Gastroesophageal sphincter (tissue), 3 donors: Measurements from ENCODE around the gene PRKACG.

ENCODE experiments used
- CTCF ChIP-seq, 4 experiments: fragments of 200-600 bp in 2 of 4; fragments of 450-650 bp in 2 of 4; sonication (generic) in 1 of 4; IDR thresholded peaks; one replicate each; pipeline ENCODE4 v1.5.1; 2017 to 2019; ENCODE audit warnings: antibody characterized with exemption in 4 of 4, mild to moderate bottlenecking in 2 of 4, moderate library complexity in 2 of 4
- EP300 ChIP-seq: sonication (generic); formaldehyde crosslinking; IDR thresholded peaks from one replicate; pipeline ENCODE4 v1.6.1; 2017; ENCODE audit warnings: antibody characterized with exemption, mild to moderate bottlenecking
- POLR2A ChIP-seq, 2 donors: fragments of 450-650 bp; IDR thresholded peaks; one replicate each; pipeline ENCODE4 v1.6.1; 2017; ENCODE audit warnings: antibody characterized with exemption in 2 of 2, mild to moderate bottlenecking in 2 of 2, moderate library complexity in 1 of 2
- POLR2AphosphoS5 ChIP-seq: sonication (generic); formaldehyde crosslinking; IDR thresholded peaks from one replicate; pipeline ENCODE4 v1.6.1; 2017; ENCODE audit warnings: antibody characterized with exemption

DNA sequence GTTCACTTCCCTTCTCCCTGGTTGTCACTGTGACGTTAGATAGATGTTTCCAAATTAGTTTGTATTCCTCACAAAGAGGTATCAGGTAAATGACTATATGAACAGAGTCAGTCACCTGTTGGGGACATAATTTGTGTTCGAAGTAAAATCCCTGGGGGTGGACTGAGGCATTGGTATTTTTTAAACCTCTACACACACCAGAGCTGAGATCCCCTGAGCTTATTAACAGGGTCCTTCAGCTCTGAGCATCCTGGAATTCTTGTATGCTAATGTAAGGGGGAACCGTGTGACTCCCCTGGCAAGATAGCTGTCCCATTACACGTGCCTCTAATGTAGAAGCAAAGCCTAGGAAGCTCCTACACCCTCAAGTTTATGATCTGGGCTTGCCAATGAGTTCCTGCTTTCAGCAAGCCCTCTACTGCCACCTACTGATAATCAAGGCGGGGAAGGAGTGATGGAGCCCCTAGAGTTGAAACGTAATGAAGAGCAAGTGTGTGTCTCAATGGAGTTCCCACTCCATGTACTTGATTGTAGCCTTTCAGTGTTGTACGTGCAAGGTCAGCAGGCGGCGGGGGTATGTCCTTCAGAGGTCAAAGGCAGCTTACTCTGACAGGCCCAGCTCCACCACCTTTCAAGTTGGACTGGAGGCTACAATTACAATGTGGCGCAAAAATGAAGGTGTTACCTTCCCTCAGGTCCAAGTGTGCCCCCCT lies 14.4 kb downstream of the PRKACG start:
- TF ChIP-seq CTCF (IDR thresholded peaks at IDR 0.05) (peak; percentile 44 to 82 (median 62)), POLR2A (IDR thresholded peaks at IDR 0.05) (no peak), POLR2AphosphoS5 (no peak), EP300 (no peak)
